ENCODE measurements around the gene CABP2.

GRCh38 chr11:67562963-67563704 is 39.9 kb upstream of the CABP2 start:
- TF ChIP-seq EZH2 (IDR thresholded peaks at IDR 0.05; ENCODE audit: borderline replicate concordance, low read depth, low read length, poor library complexity, severe bottlenecking) (no peak), CTCF (conservative IDR thresholded peaks at IDR 0.05; ENCODE audit: low read depth, low read length) (no peak)
